ENCODE measurements around the gene NRARP. TPM values are rescaled to one million over a fixed set of nuclear protein-coding genes. Genes with fewer than 3 reads are reported as not detected.

The NRARP gene
- total RNA-seq, 1 experiment from 2014 or later = 22.2 TPM

DNA sequence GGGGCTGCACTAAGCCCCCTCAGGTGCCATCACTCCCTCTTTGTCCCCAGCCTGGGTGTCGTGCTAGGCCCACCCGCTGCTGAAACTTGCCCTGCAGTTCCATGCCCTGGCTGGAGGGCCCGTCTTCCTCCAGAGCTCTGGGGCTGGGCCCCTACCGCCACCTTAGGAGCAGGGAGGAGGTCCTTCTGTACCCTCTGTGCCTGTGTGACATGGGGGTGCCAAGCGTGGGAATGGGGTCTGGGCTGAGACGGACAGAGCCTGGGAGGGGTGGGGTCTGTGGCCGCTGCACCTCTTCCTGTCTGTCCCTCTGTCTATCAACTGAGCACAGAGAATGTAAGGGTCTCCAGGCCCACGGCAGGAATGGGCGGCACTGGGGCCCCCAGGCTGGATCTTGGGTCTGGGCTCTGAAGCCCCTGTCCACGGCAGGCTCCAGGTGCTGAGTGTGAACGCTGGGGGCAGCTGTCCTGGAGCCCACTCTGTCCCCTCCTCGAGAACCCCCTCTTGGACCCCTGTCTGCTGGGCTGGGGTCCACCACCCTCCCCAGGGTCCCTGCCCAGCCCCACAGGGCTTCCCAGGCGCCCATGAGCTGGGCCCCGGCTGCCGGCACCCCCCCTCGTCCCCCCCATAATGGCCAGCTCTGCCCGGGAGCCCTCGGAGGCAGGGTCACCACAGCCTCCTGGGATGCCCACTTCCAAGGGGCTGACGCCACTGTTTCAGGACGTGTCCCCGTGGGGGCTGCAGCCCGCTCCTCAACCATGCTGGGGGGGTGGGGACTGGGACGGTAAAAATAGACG is 15.8 kb upstream of the NRARP start:
- Histone ChIP-seq H3K9ac (ENCODE audit: low read length) (no peak overlapping the region), H2AFZ (ENCODE audit: low read depth, low read length, poor library complexity, severe bottlenecking) (no peak overlapping the region), H3K4me2 (ENCODE audit: low read length) (no peak overlapping the region), H3K79me2 (ENCODE audit: insufficient read depth, low read length) (no peaks in the 10 kb centered on the region), H3K36me3 (ENCODE audit: control insufficient read depth in 1 of 2, insufficient read depth in 2 of 2, low read length in 2 of 2) (no peaks in the 10 kb centered on the region), H3K9me3 (ENCODE audit: control insufficient read depth in 1 of 2, insufficient read depth in 1 of 2, low read depth in 1 of 2, low read length in 2 of 2) (no peaks in the 10 kb centered on the region), H3K4me1 (ENCODE audit: control insufficient read depth in 1 of 2, insufficient read depth in 2 of 2, low read length in 2 of 2) (peaks cover 10 to 26% of the 10 kb centered on the region in 2 experiments; a peak in 3 of 4 replicates), H3K4me3 (replicated peaks in 1 of 2; ENCODE audit: low read depth in 1 of 2, low read length in 2 of 2) (no peak overlapping the region), H3K27ac (ENCODE audit: low read depth, low read length) (no peak overlapping the region), H3K27me3 (ENCODE audit: insufficient read depth, low read length) (no peaks in the 10 kb centered on the region), H4K20me1 (ENCODE audit: insufficient read depth) (no peaks in the 10 kb centered on the region), H3K9me2 (ENCODE audit: insufficient read depth) (no peaks in the 10 kb centered on the region)
- intact Hi-C loops (cut with micrococcal nuclease) = no loop called here
- POLR2A ChIA-PET = interaction anchor here (0.6 kb wide), 1 partner anchor 123 kb away, joined by 3 read pairs; the partner anchor contains the start of gene ENTPD8
- ATAC-seq (no peak), DNase-seq (ENCODE audit: low read depth, low spot score) (no peak)
- TF ChIP-seq SRF (IDR thresholded peaks at IDR 0.05; ENCODE audit: low read depth) (no peak), ELF1 (IDR thresholded peaks at IDR 0.05; ENCODE audit: borderline replicate concordance, low read depth) (no peak), EGR1 (IDR thresholded peaks at IDR 0.05; ENCODE audit: low read depth) (no peak), YY1 (IDR thresholded peaks at IDR 0.05; ENCODE audit: extremely low read depth, insufficient replicate concordance, low read depth, low read length) (no peak), SIN3A (IDR thresholded peaks at IDR 0.05; ENCODE audit: low read depth) (no peak), MAX (IDR thresholded peaks at IDR 0.05) (no peak)
- no TSS peak for BruUV-seq (replicated peaks)
- CTCF ChIA-PET = interaction anchor here (1.4 kb wide), 1 partner anchor 16 kb away, joined by 4 read pairs; the partner anchor contains the start of gene NRARP
- RAD21 ChIA-PET (ENCODE audit: low non-redundant PET in 1 of 2, low total read pairs in 2 of 2, uncharacterized antibody in 2 of 2, unreplicated experiment in 2 of 2) = no interaction called here

- no peaks in the 10 kb centered on the region for H3K79me2 ChIP-seq (ENCODE audit: insufficient read depth, low read length)
- RAD21 ChIA-PET (ENCODE audit: low non-redundant PET in 1 of 2, low total read pairs in 2 of 2, uncharacterized antibody in 2 of 2, unreplicated experiment in 2 of 2) = no interaction called here
- DNase-seq (ENCODE audit: low read depth, low spot score) (no peak), ATAC-seq (no peak)
- POLR2A ChIA-PET = interaction anchor here (1.0 kb wide), 1 partner anchor 10 kb away, joined by 3 read pairs; no protein-coding TSS in a partner anchor
- TF ChIP-seq ZFX (IDR thresholded peaks at IDR 0.05) (no peak), POLR2AphosphoS5 (IDR thresholded peaks at IDR 0.05; ENCODE audit: low read depth, low read length) (no peak), EGR1 (IDR thresholded peaks at IDR 0.05; ENCODE audit: low read depth) (no peak), POLR2A (IDR thresholded peaks at IDR 0.05; ENCODE audit: borderline replicate concordance, extremely low read depth, insufficient read depth, insufficient read length) (no peak), SP1 (IDR thresholded peaks at IDR 0.05; ENCODE audit: low read depth) (no peak), ELF1 (IDR thresholded peaks at IDR 0.05; ENCODE audit: borderline replicate concordance, low read depth) (no peak), EZH2 (IDR thresholded peaks at IDR 0.05) (no peak), CBX3 (IDR thresholded peaks at IDR 0.05; ENCODE audit: low read depth) (no peak), EZH2phosphoT487 (IDR thresholded peaks at IDR 0.05; ENCODE audit: borderline replicate concordance) (no peak), TCF7L2 (IDR thresholded peaks at IDR 0.05; ENCODE audit: borderline replicate concordance, extremely low read depth, insufficient read depth, insufficient read length) (no peak)
- TF ChIP-seq, protein P1, sequence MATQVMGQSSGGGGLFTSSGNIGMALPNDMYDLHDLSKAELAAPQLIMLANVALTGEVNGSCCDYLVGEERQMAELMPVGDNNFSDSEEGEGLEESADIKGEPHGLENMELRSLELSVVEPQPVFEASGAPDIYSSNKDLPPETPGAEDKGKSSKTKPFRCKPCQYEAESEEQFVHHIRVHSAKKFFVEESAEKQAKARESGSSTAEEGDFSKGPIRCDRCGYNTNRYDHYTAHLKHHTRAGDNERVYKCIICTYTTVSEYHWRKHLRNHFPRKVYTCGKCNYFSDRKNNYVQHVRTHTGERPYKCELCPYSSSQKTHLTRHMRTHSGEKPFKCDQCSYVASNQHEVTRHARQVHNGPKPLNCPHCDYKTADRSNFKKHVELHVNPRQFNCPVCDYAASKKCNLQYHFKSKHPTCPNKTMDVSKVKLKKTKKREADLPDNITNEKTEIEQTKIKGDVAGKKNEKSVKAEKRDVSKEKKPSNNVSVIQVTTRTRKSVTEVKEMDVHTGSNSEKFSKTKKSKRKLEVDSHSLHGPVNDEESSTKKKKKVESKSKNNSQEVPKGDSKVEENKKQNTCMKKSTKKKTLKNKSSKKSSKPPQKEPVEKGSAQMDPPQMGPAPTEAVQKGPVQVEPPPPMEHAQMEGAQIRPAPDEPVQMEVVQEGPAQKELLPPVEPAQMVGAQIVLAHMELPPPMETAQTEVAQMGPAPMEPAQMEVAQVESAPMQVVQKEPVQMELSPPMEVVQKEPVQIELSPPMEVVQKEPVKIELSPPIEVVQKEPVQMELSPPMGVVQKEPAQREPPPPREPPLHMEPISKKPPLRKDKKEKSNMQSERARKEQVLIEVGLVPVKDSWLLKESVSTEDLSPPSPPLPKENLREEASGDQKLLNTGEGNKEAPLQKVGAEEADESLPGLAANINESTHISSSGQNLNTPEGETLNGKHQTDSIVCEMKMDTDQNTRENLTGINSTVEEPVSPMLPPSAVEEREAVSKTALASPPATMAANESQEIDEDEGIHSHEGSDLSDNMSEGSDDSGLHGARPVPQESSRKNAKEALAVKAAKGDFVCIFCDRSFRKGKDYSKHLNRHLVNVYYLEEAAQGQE (IDR thresholded peaks at IDR 0.05; ENCODE audit: low read depth) = no peak
- H3K4me3 ChIP-seq (replicated peaks in 1 of 2; ENCODE audit: low read depth in 1 of 2, low read length in 2 of 2) = no peak overlapping the region
- BruUV-seq (replicated peaks) = no TSS peak
- no peaks in the 10 kb centered on the region for H3K36me3 ChIP-seq (ENCODE audit: control insufficient read depth in 1 of 2, insufficient read depth in 2 of 2, low read length in 2 of 2)
- intact Hi-C loops (cut with micrococcal nuclease) = no loop called here
- H3K4me2 ChIP-seq (ENCODE audit: low read length) = peak overlapping the region; percentile 71; the same call in 1 of the 2 replicates
- peaks cover 14 to 33% of the 10 kb centered on the region in 2 experiments for H3K4me1 ChIP-seq (ENCODE audit: control insufficient read depth in 1 of 2, insufficient read depth in 2 of 2, low read length in 2 of 2)
- no peaks in the 10 kb centered on the region for H4K20me1 ChIP-seq (ENCODE audit: insufficient read depth)
- H2AFZ ChIP-seq (ENCODE audit: low read depth, low read length, poor library complexity, severe bottlenecking) = no peak overlapping the region
- H3K27me3 ChIP-seq (ENCODE audit: insufficient read depth, low read length) = no peaks in the 10 kb centered on the region
- H3K9ac ChIP-seq (ENCODE audit: low read length) = no peak overlapping the region
- no peaks in the 10 kb centered on the region for H3K9me2 ChIP-seq (ENCODE audit: insufficient read depth)
- CTCF ChIA-PET = interaction anchor here (1.2 kb wide), 1 partner anchor 106 kb away, joined by 3 read pairs; the partner anchor contains the start of gene EXD3
- no peak overlapping the region; the same call in 1 of the 2 replicates for H3K27ac ChIP-seq (ENCODE audit: low read depth, low read length)
- no peaks in the 10 kb centered on the region for H3K9me3 ChIP-seq (ENCODE audit: control insufficient read depth in 1 of 2, insufficient read depth in 1 of 2, low read depth in 1 of 2, low read length in 2 of 2)
Measured at GRCh38 chr9:137317021-137317717, 15.1 kb upstream of the NRARP start.
